ENCODE results near the gene UQCR11.

UQCR11 gene

DNA sequence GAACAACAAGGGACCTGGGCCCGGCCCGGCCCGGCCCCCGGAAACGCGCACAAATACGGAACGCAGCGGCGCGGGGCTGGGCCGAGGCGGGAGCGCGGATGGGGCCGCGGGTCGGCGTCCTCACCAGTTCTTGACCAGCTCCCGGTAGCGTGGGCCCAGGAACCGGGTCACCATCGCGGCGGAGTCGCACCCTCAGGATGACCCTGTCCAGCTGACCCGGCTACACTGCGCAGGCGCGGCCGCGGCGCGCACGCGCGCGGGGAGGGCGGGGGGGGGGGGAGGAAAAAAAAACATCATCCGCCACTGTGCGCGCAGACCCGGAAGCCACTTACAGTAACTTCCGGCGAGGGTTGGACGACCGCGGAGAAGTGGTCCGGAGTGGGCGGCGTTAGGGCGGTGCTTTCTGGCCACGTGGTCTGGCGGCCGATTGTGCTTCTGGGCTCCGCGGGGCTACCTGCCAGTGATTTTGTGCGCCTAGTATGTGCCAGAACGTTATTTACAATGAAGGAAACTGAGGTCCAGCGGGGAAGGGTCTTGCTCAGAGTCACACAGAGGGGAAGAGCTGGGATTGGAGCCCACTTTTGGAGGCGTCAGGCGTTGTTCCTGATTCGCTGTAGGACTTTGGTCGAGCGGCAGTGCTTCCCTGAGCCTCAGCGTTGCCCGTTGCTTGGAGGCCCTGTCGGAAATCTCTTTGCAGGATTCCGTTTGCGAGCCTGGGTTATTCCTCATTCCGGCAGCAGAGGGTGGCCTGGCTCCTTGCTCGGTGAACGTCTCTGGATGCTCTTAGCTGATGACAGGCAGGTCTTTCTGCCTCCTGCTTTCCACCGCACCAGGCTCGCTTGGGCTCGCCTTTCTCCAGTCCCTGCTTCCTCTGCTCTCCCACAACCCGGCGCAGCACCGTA is at the start of gene UQCR11:
Gene UQCR11 (minus strand): TSS at position 227 of the 902 bp plus-strand sequence. CDS start 53 bp downstream, at position 174.
- H3K9ac ChIP-seq: peak within 1 kb of the TSS; percentile 91 to 99 (median 97)
- H3K4me1 ChIP-seq: peaks cover 73 to 88% (median 80%) of the 10 kb centered on the region in 10 experiments
- TF ChIP-seq Cebpa-rat (IDR thresholded peaks at IDR 0.05): no peak
- no peaks in the 10 kb centered on the region for H3K9me3 ChIP-seq (replicated peaks in 1 of 11)
- peak within 1 kb of the TSS; percentile 91 to 100 (median 98) for H3K4me3 ChIP-seq
- H3K27me3 ChIP-seq: no peaks in the 10 kb centered on the region
- H4K20me1 ChIP-seq: peaks cover 37 to 63% (median 52%) of the 10 kb centered on the region in 11 experiments; a peak in 21 of 22 replicates
- peaks cover 8 to 32% (median 14%) of the 10 kb centered on the region in 11 experiments; a peak in 19 of 22 replicates for H3K36me3 ChIP-seq
- H3K4me2 ChIP-seq: peak within 1 kb of the TSS; percentile 87 to 97 (median 91)
- H3K27ac ChIP-seq: peak within 1 kb of the TSS; percentile 87 to 98 (median 95)

DNA sequence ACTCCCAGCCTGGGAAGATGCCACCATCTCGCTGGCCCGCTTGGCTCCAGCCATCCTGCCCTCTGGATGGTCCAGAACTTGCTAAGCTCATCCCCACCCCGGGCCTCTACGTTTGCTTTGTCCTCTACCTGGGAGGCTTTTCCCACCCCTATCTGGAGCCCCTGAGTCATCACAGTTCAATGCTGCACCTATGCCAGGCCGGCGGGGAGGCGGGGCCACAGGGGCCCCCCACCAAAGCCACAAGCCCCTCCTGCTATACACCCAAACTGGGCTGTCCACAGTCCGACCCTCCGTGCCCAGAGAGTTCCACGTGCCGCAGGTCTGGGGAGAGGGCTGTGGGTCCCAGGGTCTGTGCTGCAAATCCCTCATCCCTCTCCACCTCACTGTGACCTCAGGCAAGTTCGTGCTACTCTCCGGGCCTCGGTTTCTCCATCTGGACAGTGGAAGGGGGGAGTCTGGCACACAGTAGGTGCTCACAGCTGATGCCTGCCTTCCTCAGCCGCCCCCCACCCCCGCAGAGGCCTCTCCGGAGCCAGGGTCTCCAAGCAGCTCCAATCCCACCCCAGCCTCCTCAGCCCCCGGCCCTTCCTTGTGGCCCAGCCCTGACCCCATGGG is 49.0 kb upstream of the UQCR11 start:
- Histone ChIP-seq H3K9me3 (replicated peaks in 1 of 11) (no peaks in the 10 kb centered on the region), H3K4me2 (peak overlapping the region; percentile 67 to 95 (median 84)), H3K27ac (0 out of 22 replicates have a peak overlapping the region, but pooled peaks of 1 of the 11 experiments have one; percentile 10), H3K4me3 (no peak overlapping the region), H3K4me1 (peaks cover 59 to 80% (median 73%) of the 10 kb centered on the region in 10 experiments), H3K9ac (peak overlapping the region in 3 of 11 experiments; percentile 98 to 99 (median 98); a peak in 5 of 22 replicates), H3K27me3 (peaks cover 0 to 7% (median 0%) of the 10 kb centered on the region in 11 experiments; a peak in 1 of 22 replicates), H4K20me1 (peaks cover 5 to 23% (median 17%) of the 10 kb centered on the region in 11 experiments; a peak in 16 of 22 replicates), H3K36me3 (peaks cover 0 to 11% (median 6%) of the 10 kb centered on the region in 11 experiments; a peak in 13 of 22 replicates)
- TF ChIP-seq Cebpa-rat (IDR thresholded peaks at IDR 0.05): no peak

DNA sequence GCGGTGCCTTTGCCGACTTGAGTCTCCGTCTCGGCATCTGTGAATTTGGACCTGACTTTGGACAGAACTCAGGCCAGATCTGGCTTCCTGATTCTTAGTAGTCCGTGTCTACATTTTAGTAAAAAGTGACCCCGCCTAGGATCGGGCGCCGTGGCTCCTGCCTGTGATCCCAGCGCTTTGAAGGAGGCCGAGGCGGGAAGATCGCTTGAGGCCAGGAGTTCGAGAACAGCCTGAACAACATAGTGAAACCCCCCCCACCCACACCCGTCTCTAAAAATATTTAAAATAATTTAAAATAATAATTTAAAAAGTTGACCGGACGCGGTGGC is 48.0 kb upstream of the UQCR11 start:
- Histone ChIP-seq H3K36me3 (peaks cover 0 to 22% (median 7%) of the 10 kb centered on the region in 11 experiments; a peak in 13 of 22 replicates), H3K4me3 (peak overlapping the region; percentile 73 to 91 (median 86)), H3K4me1 (peaks cover 65 to 80% (median 73%) of the 10 kb centered on the region in 10 experiments), H3K27me3 (peaks cover 0 to 7% (median 0%) of the 10 kb centered on the region in 11 experiments; a peak in 1 of 22 replicates), H3K4me2 (peak overlapping the region; percentile 67 to 95 (median 84)), H4K20me1 (peaks cover 5 to 34% (median 27%) of the 10 kb centered on the region in 11 experiments; a peak in 19 of 22 replicates), H3K27ac (peak overlapping the region; percentile 93 to 100 (median 99)), H3K9me3 (replicated peaks in 1 of 11) (no peaks in the 10 kb centered on the region), H3K9ac (peak overlapping the region; percentile 90 to 99 (median 98))
- no peak for TF ChIP-seq Cebpa-rat (IDR thresholded peaks at IDR 0.05)

DNA sequence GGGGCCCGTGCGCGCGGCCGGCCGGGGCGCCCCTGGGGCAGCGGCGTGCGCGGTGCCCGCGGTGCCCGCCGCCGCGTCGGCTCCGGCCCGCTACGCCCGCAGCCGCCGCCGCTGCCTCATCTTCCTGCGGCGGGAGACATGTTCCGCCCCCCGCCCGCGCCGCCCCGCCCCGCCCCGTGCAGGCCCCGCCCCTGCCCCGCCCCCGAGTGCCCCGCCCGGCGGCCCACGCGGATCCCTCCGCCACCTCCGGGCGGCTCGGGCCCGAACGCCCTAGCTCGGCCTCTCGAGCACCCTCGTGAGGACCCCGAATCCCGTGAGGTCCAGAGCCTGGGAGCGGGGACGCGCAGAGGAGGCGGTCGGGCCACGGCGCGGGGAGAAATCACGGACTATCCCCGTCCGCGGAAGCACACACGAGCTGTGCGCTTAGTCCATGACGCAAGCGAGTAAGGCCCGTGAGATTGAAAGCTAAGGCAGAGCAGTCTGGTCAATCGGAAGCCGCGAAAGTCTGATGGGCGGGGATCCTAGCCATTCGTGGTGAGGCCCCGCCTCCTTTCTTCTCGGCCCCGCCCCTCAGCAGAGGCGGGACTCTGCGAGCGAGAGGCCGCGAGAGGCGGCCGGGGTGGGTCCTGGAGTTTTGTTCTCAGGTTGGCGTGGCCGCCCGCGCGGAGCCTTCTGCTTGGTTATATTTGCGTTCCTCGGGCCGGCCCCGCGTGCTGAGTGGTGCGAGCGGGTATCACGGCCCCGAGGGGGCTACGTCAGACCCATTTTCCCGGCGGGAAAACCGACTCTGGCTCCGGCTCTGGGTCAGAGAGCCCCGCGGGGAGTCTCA is 47.4 kb upstream of the UQCR11 start, which contains the start of gene TCF3:
Gene TCF3 (minus strand): TSS at position 145 of the 829 bp plus-strand sequence. CDS start 2,367 bp downstream, outside the sequence.
- Histone ChIP-seq H3K36me3 (peaks cover 0 to 23% (median 7%) of the 10 kb centered on the region in 11 experiments; a peak in 13 of 22 replicates), H3K27me3 (peaks cover 0 to 7% (median 0%) of the 10 kb centered on the region in 11 experiments; a peak in 1 of 22 replicates), H3K4me2 (peak within 1 kb of the TSS; percentile 90 to 100 (median 97)), H3K4me1 (peaks cover 65 to 80% (median 73%) of the 10 kb centered on the region in 10 experiments), H4K20me1 (peaks cover 11 to 39% (median 33%) of the 10 kb centered on the region in 11 experiments; a peak in 19 of 22 replicates), H3K9me3 (replicated peaks in 1 of 11) (no peaks in the 10 kb centered on the region), H3K4me3 (peak within 1 kb of the TSS; percentile 73 to 91 (median 86)), H3K27ac (peak within 1 kb of the TSS; percentile 93 to 100 (median 99)), H3K9ac (peak within 1 kb of the TSS; percentile 90 to 99 (median 98))
- peak in 2 of 11 experiments; percentile 32 to 48; a peak in 1 of 22 replicates for TF ChIP-seq Cebpa-rat (IDR thresholded peaks at IDR 0.05)

DNA sequence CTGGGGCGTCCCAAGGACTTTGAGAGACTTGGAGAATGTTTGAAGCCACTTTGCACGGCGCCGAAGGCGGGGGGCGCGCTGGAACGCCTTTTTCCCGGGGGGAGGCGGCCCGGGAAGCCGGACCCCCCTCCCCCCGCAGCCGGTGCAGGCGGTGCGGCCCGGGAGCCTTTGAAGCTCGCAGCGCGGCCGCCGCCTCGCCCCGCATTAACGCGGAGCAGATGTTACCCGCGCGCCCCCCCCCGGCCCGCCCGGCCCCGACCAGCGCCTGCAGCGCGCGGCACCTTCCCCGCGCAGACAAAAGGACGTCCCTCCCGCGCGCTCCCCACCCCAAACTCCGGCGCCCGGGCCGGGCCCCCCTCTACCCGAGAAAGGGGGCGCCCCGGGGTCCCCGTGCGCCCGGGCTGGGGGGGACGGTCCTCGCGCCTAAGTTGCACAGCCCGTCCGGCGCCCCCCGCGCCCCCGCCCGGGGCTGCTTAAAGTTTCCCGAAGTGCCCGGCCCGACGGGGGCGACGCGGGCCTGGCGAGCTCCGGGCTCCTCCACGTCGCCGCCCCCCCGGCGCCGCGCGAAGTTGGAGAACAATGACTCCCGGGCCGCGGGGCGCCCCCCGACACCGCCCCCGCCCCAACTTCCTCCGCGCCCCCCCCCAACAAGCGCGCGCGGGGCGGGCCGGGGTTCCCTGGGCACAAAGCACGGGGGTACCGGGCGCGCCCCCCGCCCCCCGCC is 46.5 kb upstream of the UQCR11 start:
- peaks cover 65 to 80% (median 73%) of the 10 kb centered on the region in 10 experiments for H3K4me1 ChIP-seq
- no peaks in the 10 kb centered on the region for H3K9me3 ChIP-seq (replicated peaks in 1 of 11)
- peak overlapping the region; percentile 73 to 91 (median 86) for H3K4me3 ChIP-seq
- H3K36me3 ChIP-seq: peaks cover 0 to 25% (median 7%) of the 10 kb centered on the region in 11 experiments; a peak in 13 of 22 replicates
- peaks cover 0 to 4% (median 0%) of the 10 kb centered on the region in 11 experiments; a peak in 1 of 22 replicates for H3K27me3 ChIP-seq
- peaks cover 18 to 49% (median 41%) of the 10 kb centered on the region in 11 experiments; a peak in 20 of 22 replicates for H4K20me1 ChIP-seq
- H3K4me2 ChIP-seq: peak overlapping the region; percentile 90 to 100 (median 97)
- H3K27ac ChIP-seq: peak overlapping the region; percentile 93 to 100 (median 99)
- no peak for TF ChIP-seq Cebpa-rat (IDR thresholded peaks at IDR 0.05)
- H3K9ac ChIP-seq: peak overlapping the region; percentile 90 to 99 (median 98)

DNA sequence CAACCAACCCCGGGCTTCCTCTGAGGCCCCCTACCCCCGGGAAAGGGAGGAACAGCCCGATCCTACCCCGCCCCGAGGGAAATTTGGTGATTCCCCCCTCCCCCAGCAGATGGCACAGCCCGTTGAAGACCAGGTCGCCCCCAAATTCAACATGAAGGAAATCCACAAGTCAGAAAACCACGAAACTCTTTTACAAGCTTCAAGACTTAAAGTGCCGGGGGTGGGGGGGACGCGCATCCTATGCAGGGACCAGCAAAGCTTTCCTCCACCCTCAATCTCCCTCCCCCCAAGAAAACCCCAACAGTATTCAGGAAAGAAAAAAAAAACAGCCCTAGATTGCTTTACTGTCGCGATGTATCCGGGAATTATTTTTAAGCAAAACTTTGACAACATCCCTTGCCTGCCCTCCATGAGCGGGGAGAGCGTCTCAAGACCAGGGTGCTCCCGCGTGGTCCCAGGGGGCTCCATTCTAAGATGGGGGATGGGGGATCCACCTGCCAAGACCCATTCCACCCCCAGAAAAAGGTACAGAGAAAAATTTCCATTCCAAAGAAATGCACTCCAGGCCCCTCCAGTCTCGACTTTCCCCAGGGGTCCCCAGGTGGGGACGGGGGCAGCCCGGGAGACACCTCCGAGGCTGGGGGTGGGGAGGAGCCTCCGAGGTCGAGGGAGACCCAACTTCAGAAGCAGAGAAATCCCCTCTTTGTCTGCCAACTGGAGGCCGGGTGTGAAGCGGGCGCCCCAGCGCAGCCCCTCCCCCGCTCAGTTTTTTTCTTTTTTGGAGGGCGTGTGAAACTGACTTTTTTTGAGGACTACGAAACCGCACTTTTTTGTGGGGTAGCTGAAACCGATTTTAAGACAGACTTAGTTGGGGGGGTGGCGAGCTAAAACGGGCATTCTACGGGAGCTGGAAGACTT is 45.6 kb upstream of the UQCR11 start:
- peak overlapping the region; percentile 93 to 100 (median 99); a peak in 21 of 22 replicates for H3K27ac ChIP-seq
- H4K20me1 ChIP-seq: peaks cover 21 to 57% (median 46%) of the 10 kb centered on the region in 11 experiments; a peak in 20 of 22 replicates
- no peak for TF ChIP-seq Cebpa-rat (IDR thresholded peaks at IDR 0.05)

More for the DNA sequence above, 45.6 kb upstream of the UQCR11 start:
- Histone ChIP-seq H3K9ac (peak overlapping the region; percentile 90 to 99 (median 98)), H3K36me3 (peaks cover 0 to 33% (median 13%) of the 10 kb centered on the region in 11 experiments; a peak in 18 of 22 replicates), H3K4me2 (peak overlapping the region; percentile 90 to 100 (median 97)), H3K9me3 (replicated peaks in 1 of 11) (no peaks in the 10 kb centered on the region), H3K27me3 (no peaks in the 10 kb centered on the region), H3K4me3 (peak overlapping the region; percentile 73 to 91 (median 86)), H3K4me1 (peaks cover 65 to 80% (median 76%) of the 10 kb centered on the region in 10 experiments)

Data from BLaER1 treated with 17β-estradiol and CSF1 and Interleukin-3, amounts not matched to agents 10 nM and 100 nM (cell line).